K562 (cell line): Measurements from ENCODE around the gene PIAS3. TPM values are rescaled to one million over a fixed set of nuclear protein-coding genes. Genes with fewer than 3 reads are reported as not detected.
A peak's percentile ranks its signal among the peaks of the same experiment; 100 is the strongest.

ENCODE experiments used
- ATAC-seq: fragments of 200-7000 bp; cut with Tn5 transposase; 3 replicates; pipeline ENCODE4 v1.9.1; 2020; ENCODE audit warnings: moderate library complexity
- BruUV-seq: library from RNA; stranded (reverse); fragments of 400-500 nt; replicated peaks from 2 replicates; lab custom pipeline; 2021; lab: Mats Ljungman, UMichigan
- CTCF ChIA-PET: fragments of 300-600 bp; formaldehyde crosslinking; extraction: SDS; loops from one replicate; lab custom pipeline; 2021; ENCODE audit warnings: low intra/inter-chr PET ratio; lab: Yijun Ruan, JAX
- POLR2A ChIA-PET: fragments of 300-600, 350-650 bp; sonication (Branson Sonifier 250); formaldehyde crosslinking; extraction: SDS; loops from one replicate; lab custom pipeline; 2021; ENCODE audit warnings: antibody characterized with exemption, inconsistent platforms; lab: Yijun Ruan, JAX
- DNase-seq, 4 experiments: peaks; one replicate each; pipeline versions ENCODE4 v3.0.0 to v3.0.0-alpha.2; 2011 to 2018; ENCODE audit warnings: low spot score in 3 of 4, mixed read lengths in 3 of 4; ENCODE audit errors: extremely low read depth in 1 of 4
- FAIRE-seq: peaks from 2 replicates; lab custom pipeline; 2011; peaks lifted over from hg19 to GRCh38; lab: Jason Lieb, UNC
- H2AFZ ChIP-seq: 2 replicates; pipeline ENCODE4 v1.6.0; 2011; ENCODE audit warnings: low read depth, low read length, control low read depth, inconsistent platforms
- H3K27ac ChIP-seq: fragments of 200-600 bp; 3 replicates; pipeline ENCODE4 v1.8.0; 2011; ENCODE audit warnings: low read depth, mild to moderate bottlenecking, control low read depth, inconsistent platforms, low read length, moderate library complexity, mixed read lengths; ENCODE audit errors: extremely low read depth
- H3K27me3 ChIP-seq, 2 experiments: fragments of 300-600 bp in 1 of 2; 2 replicates in 1 of 2; 3 replicates in 1 of 2; pipeline versions ENCODE4 v1.6.0 to v1.8.0; 2011; ENCODE audit warnings: inconsistent platforms in 2 of 2, low read length in 2 of 2, mild to moderate bottlenecking in 1 of 2, mixed read lengths in 1 of 2, moderate library complexity in 1 of 2; ENCODE audit not compliant: control insufficient read depth in 2 of 2, insufficient read depth in 2 of 2
- H3K36me3 ChIP-seq: fragments of 300-600 bp; 3 replicates; pipeline ENCODE4 v1.8.0; 2011; ENCODE audit warnings: mild to moderate bottlenecking, low read length, inconsistent platforms; ENCODE audit not compliant: control insufficient read depth, insufficient read depth
- H3K4me1 ChIP-seq, 2 experiments: fragments of 200-600 bp in 1 of 2; replicated peaks in 1 of 2; 2 replicates in 1 of 2; 3 replicates in 1 of 2; pipeline versions ENCODE4 v1.5.1 to v1.8.0; 2011; ENCODE audit warnings: inconsistent platforms in 2 of 2, low read length in 2 of 2, mild to moderate bottlenecking in 1 of 2, mixed read lengths in 1 of 2, moderate library complexity in 1 of 2; ENCODE audit not compliant: control insufficient read depth in 2 of 2, insufficient read depth in 2 of 2
- H3K4me2 ChIP-seq: 2 replicates; pipeline ENCODE4 v1.6.1; 2011; ENCODE audit warnings: low read length, control low read depth, inconsistent platforms, mixed read lengths; ENCODE audit not compliant: insufficient read depth
- H3K4me3 ChIP-seq: fragments of 200-600 bp; sonication (generic), shearing (Covaris generic); 2 replicates; pipeline ENCODE4 v1.5.1; 2016; ENCODE audit warnings: control low read depth, inconsistent platforms
- H3K79me2 ChIP-seq: fragments of 200-600 bp; 3 replicates; pipeline ENCODE4 v1.8.0; 2011; ENCODE audit warnings: low read length, inconsistent platforms; ENCODE audit not compliant: control insufficient read depth, insufficient read depth
- H3K9ac ChIP-seq, 2 experiments: 2 replicates each; pipeline versions ENCODE4 v1.6.0 to v1.6.1; 2011; ENCODE audit warnings: low read depth in 2 of 2, low read length in 2 of 2, control low read depth in 1 of 2, inconsistent platforms in 1 of 2, mild to moderate bottlenecking in 1 of 2, mixed read lengths in 1 of 2; ENCODE audit not compliant: insufficient read depth in 1 of 2
- H3K9me1 ChIP-seq: one replicate; pipeline ENCODE4 v1.6.0; 2011; ENCODE audit warnings: inconsistent platforms, mild to moderate bottlenecking, low read length, moderate library complexity; ENCODE audit not compliant: control insufficient read depth, insufficient read depth
- H3K9me3 ChIP-seq: replicated peaks from 2 replicates; pipeline ENCODE4 v1.5.1; 2011; ENCODE audit warnings: low read depth, low read length, inconsistent platforms; ENCODE audit not compliant: control insufficient read depth, insufficient read depth
- H4K20me1 ChIP-seq: replicated peaks from 2 replicates; pipeline ENCODE4 v1.6.1; 2011; ENCODE audit warnings: low read length, inconsistent platforms, mixed read lengths; ENCODE audit not compliant: control insufficient read depth, insufficient read depth
- ETV5 ChIP-seq: sonication (generic); formaldehyde crosslinking; IDR thresholded peaks from 2 replicates; pipeline ENCODE4 v1.4.0; 2020; ENCODE audit warnings: low read depth, mild to moderate bottlenecking, missing genetic modification reagents
- SMAD4 ChIP-seq: fragments of 250-450 bp; sonication (Bioruptor Pico); conservative IDR thresholded peaks from 2 replicates; pipeline ENCODE4 v1.8.0; 2021; ENCODE audit warnings: inconsistent platforms, mild to moderate bottlenecking, moderate library complexity
- TAL1 ChIP-seq: fragments of 450-650 bp; IDR thresholded peaks from 2 replicates; pipeline ENCODE4 v1.6.1; 2016; ENCODE audit warnings: mild to moderate bottlenecking
- TRIM24 ChIP-seq, 2 experiments: fragments of 450-650 bp; IDR thresholded peaks; 2 replicates each; pipeline ENCODE4 v1.6.1; 2016
- ZFP36 ChIP-seq: fragments of 150-350 bp; IDR thresholded peaks from 2 replicates; pipeline ENCODE4 v1.6.1; 2018; ENCODE audit warnings: low read length, low read depth; ENCODE audit not compliant: partially characterized antibody
- ZKSCAN8 ChIP-seq: fragments of 200-800 bp; sonication (Bioruptor generic); IDR thresholded peaks from 2 replicates; pipeline ENCODE4 v1.6.1; 2016; ENCODE audit warnings: missing genetic modification characterization, missing compliant biosample characterization
- ZNF175 ChIP-seq: fragments of 200-800 bp; sonication (Bioruptor generic); IDR thresholded peaks from 2 replicates; pipeline ENCODE4 v1.6.1; 2016; ENCODE audit warnings: low read depth, mild to moderate bottlenecking, missing genetic modification characterization, missing compliant biosample characterization
- ZNF584 ChIP-seq: fragments of 200-800 bp; sonication (Bioruptor generic); IDR thresholded peaks from 2 replicates; pipeline ENCODE4 v1.6.1; 2016; ENCODE audit warnings: low read depth, mild to moderate bottlenecking, missing genetic modification characterization, missing compliant biosample characterization
- ZNF589 ChIP-seq: fragments of 200-800 bp; sonication (Bioruptor generic); IDR thresholded peaks from 2 replicates; pipeline ENCODE4 v1.6.1; 2016; ENCODE audit warnings: low read depth, missing genetic modification characterization, missing compliant biosample characterization
- in situ Hi-C: fragments of 300-500 bp; cut with MboI; formaldehyde crosslinking; loops from 4 replicates; pipeline ENCODE4 v1.15.0; 2018; ENCODE audit warnings: inconsistent platforms, mixed read lengths
- intact Hi-C: fragments of 100-400 bp; cut with micrococcal nuclease; formaldehyde crosslinking; loops from 2 replicates; pipeline ENCODE4 v1.14.2; 2022
- polyA plus RNA-seq, 8 experiments: library from polyadenylated mRNA; depleted of rRNA in 4 of 8; stranded (reverse) in 5 of 8; unstranded in 3 of 8; fragments of >200 nt; fragmentation: Nextera tagmentation in 2 of 8; fragmentation: Illumina TruSeq in 1 of 8; extraction: Ambion mirVana in 2 of 8; extraction: Trizol in 1 of 8; gene quantifications; 2 replicates each; pipeline versions ENCODE4 v1.2.1 to v1.2.3, GENCODE V29; 2011 to 2014; ENCODE audit warnings: inconsistent platforms in 1 of 8, missing spikeins in 1 of 8
- total RNA-seq, 7 experiments: library from RNA; depleted of rRNA in 6 of 7; stranded (reverse); fragments of >200 nt in 6 of 7; fragmentation: Illumina TruSeq in 2 of 7; extraction: Trizol in 2 of 7; gene quantifications; 2 replicates each; pipeline versions ENCODE4 v1.2.1 to v1.2.3, GENCODE V29; 2011 to 2021; ENCODE audit warnings: low replicate concordance in 1 of 7
- TF ChIP-seq, protein P1 (sequence below): fragments of 450-650 bp; formaldehyde crosslinking; conservative IDR thresholded peaks from 2 replicates; pipeline ENCODE4 v1.4.0; 2022; ENCODE audit warnings: mild to moderate bottlenecking, missing genetic modification characterization
- TF ChIP-seq, protein P2 (sequence below): fragments of 250-450 bp; sonication (Bioruptor Pico); IDR thresholded peaks from 2 replicates; pipeline ENCODE4 v1.4.0; 2020; ENCODE audit warnings: borderline replicate concordance
- TF ChIP-seq, protein P3 (sequence below): fragments of 450-650 bp; IDR thresholded peaks from 2 replicates; pipeline ENCODE4 v1.6.1; 2016
- TF ChIP-seq, protein P4 (sequence below), 2 experiments: fragments of 450-650 bp in 1 of 2; sonication (generic) in 1 of 2; formaldehyde crosslinking in 1 of 2; IDR thresholded peaks in 1 of 2; conservative IDR thresholded peaks in 1 of 2; 2 replicates each; pipeline versions ENCODE4 v1.6.1 to v1.8.1; 2016 to 2023; ENCODE audit warnings: mild to moderate bottlenecking in 2 of 2, moderate library complexity in 2 of 2, inconsistent platforms in 1 of 2, missing genetic modification reagents in 1 of 2

Gene PIAS3
- total and polyA plus RNA-seq, 9 of the 15 experiments (the other 6 are each of a cell fraction or from before 2014, with no cell fraction given): 1.1 to 25.6 (median 7.9) TPM

DNA sequence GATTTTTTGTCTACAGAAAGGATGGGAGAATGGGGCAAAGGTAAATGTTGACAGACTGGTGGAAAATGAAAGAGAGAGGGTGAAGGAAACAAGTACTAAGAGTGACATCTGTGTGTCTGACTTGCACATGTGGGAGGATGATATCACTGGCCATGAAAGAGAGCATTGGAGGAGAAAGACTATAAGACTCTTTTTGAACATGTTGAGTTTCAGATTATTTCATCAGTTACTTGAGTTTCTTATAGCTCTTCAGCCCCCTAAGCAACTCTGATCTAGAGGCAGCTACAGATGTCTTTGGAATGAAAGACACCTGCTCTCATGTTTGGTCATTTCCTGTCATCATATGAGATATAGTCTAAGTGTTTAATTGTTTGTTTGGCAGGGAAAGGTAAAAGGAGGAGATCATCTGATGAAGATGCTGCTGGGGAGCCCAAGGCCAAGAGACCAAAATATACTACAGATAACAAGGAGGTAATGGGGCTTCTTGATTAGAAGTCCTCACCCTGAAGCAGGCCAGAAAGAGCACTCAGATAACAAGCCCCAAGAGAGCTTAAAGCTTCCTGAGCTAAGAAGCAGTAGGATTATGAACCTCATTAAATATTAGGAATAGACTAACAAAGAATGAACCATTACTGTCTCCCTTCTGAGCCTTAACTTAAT lies 30.4 kb downstream of the PIAS3 start:
- Histone ChIP-seq H3K27me3 (no peaks in the 10 kb centered on the region), H3K9ac (no peak overlapping the region), H3K27ac (no peak overlapping the region; the same call in 2 of the 3 replicates), H3K4me1 (peaks cover 7 to 20% of the 10 kb centered on the region in 2 experiments; a peak in 4 of 5 replicates), H3K9me3 (no peaks in the 10 kb centered on the region), H3K79me2 (peaks cover 30% of the 10 kb centered on the region), H3K36me3 (peaks cover 76% of the 10 kb centered on the region), H3K4me2 (peak overlapping the region; percentile 12; the same call in 1 of the 2 replicates), H4K20me1 (no peaks in the 10 kb centered on the region), H2AFZ (no peak overlapping the region), H3K9me1 (no peaks in the 10 kb centered on the region), H3K4me3 (no peak overlapping the region)
- no peak for FAIRE-seq
- no peak for ATAC-seq
- ChIA-PET POLR2A (interaction anchor here (0.6 to 4.8 kb wide), 4 partner anchors 8 to 177 kb away, joined by 3 to 40 read pairs (median 4); partner anchors contain the start of gene NUDT17), CTCF (no interaction called here)
- intact Hi-C loops: loop anchor here (10.0 kb wide), 1 partner anchor 84 kb away; no protein-coding TSS in a partner anchor
- DNase-seq: peak in 1 of 4 experiments; percentile 31
- no TSS peak for BruUV-seq
- in situ Hi-C loops: no loop called here
- TF ChIP-seq ZNF584 (peak; percentile 68; the same call in 1 of the 2 replicates), TRIM24 (IDR thresholded peaks at IDR 0.05) (peak in 1 of 2 experiments; percentile 37; a peak in 1 of 4 replicates), ZNF589 (CRISPR knock-in tag) (0 out of 2 replicates have a peak, but pooled peaks have one; percentile 44), TAL1 (peak; percentile 49), ZFP36 (no peak), ZKSCAN8 (CRISPR knock-in tag) (0 out of 2 replicates have a peak, but pooled peaks have one; percentile 41), ETV5 (CRISPR knock-in tag) (no peak), ZNF175 (peak; percentile 86; the same call in 1 of the 2 replicates), SMAD4 (CRISPR knock-in tag) (0 out of 2 replicates have a peak, but pooled peaks have one; percentile 27)
- TF ChIP-seq, protein P1, sequence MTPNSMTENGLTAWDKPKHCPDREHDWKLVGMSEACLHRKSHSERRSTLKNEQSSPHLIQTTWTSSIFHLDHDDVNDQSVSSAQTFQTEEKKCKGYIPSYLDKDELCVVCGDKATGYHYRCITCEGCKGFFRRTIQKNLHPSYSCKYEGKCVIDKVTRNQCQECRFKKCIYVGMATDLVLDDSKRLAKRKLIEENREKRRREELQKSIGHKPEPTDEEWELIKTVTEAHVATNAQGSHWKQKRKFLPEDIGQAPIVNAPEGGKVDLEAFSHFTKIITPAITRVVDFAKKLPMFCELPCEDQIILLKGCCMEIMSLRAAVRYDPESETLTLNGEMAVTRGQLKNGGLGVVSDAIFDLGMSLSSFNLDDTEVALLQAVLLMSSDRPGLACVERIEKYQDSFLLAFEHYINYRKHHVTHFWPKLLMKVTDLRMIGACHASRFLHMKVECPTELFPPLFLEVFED (CRISPR knock-in tag): no peak
- TF ChIP-seq, protein P2, sequence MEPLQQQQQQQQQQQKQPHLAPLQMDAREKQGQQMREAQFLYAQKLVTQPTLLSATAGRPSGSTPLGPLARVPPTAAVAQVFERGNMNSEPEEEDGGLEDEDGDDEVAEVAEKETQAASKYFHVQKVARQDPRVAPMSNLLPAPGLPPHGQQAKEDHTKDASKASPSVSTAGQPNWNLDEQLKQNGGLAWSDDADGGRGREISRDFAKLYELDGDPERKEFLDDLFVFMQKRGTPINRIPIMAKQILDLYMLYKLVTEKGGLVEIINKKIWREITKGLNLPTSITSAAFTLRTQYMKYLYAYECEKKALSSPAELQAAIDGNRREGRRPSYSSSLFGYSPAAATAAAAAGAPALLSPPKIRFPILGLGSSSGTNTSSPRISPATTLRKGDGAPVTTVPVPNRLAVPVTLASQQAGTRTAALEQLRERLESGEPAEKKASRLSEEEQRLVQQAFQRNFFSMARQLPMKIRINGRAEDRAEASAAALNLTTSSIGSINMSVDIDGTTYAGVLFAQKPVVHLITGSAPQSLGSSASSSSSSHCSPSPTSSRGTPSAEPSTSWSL (CRISPR knock-in tag): no peak
- TF ChIP-seq, protein P3, sequence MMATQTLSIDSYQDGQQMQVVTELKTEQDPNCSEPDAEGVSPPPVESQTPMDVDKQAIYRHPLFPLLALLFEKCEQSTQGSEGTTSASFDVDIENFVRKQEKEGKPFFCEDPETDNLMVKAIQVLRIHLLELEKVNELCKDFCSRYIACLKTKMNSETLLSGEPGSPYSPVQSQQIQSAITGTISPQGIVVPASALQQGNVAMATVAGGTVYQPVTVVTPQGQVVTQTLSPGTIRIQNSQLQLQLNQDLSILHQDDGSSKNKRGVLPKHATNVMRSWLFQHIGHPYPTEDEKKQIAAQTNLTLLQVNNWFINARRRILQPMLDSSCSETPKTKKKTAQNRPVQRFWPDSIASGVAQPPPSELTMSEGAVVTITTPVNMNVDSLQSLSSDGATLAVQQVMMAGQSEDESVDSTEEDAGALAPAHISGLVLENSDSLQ: peak; percentile 62; the same call in 1 of the 2 replicates
- TF ChIP-seq, protein P4, sequence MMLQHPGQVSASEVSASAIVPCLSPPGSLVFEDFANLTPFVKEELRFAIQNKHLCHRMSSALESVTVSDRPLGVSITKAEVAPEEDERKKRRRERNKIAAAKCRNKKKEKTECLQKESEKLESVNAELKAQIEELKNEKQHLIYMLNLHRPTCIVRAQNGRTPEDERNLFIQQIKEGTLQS (IDR thresholded peaks at IDR 0.05): peak; percentile 48; the same call in 1 of the 2 replicates
- TF ChIP-seq, protein P4 (CRISPR knock-in tag; conservative IDR thresholded peaks at IDR 0.05): no peak
